Caki2 (cell line): ENCODE results near the gene DNAI4. TPM values are rescaled to one million over a fixed set of nuclear protein-coding genes. Genes with fewer than 3 reads are reported as not detected.

Source experiments
- DNase-seq: peaks from one replicate; pipeline ENCODE4 v3.0.0-alpha.2; 2015; ENCODE audit warnings: low read depth
- in situ Hi-C: cut with HindIII; loops from 2 replicates; pipeline ENCODE4 v1.10.0; 2016; ENCODE audit warnings: low sequenced_read_pairs, low pct_unique_long_range_greater_than_20kb, mixed read lengths
- total RNA-seq: library from RNA; depleted of rRNA; stranded (reverse); fragments of >200 nt; shearing (Covaris generic); gene quantifications from 2 replicates; pipeline ENCODE4 v1.2.3, GENCODE V29; 2014; ENCODE audit warnings: low replicate concordance; rRNA removed

DNAI4 gene
- total RNA-seq, 1 experiment from 2014 or later, result 6.5 TPM

GRCh38 chr1:66778266-66778665 is 146.4 kb downstream of the DNAI4 start:
- in situ Hi-C loops, result no loop called here
- no peak for DNase-seq

GRCh38 chr1:66777831-66778230 is 146.8 kb downstream of the DNAI4 start:
- DNase-seq, result no peak
- in situ Hi-C loops, result no loop called here

DNA sequence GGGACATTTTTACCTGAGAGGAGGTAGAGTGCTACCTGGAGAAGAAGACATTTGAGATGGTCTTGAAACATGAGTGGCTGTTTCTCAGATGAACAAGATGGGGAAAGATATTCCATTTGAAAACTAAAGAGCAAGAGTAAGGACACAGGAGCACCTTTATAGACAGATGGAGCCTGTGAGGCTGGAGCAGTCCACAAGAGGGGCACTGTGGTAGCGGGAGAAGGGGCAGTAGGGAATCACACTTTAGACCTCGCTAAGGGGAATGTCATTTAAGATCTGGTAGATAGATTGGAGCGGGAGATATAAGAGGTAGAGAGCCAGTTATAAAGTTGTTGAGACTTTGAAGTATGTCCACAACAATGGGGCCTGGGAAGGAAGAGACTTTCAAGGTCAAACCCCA is 149.0 kb downstream of the DNAI4 start:
- DNase-seq, result no peak

GRCh38 chr1:66774438-66774837 is 150.2 kb downstream of the DNAI4 start:
- in situ Hi-C loops, result no loop called here
- DNase-seq, result no peak

More for the DNA sequence above, 149.0 kb downstream of the DNAI4 start:
- in situ Hi-C loops, result no loop called here

- in situ Hi-C loops, result no loop called here
- no peak for DNase-seq
These were observed 151.4 kb downstream of the DNAI4 start for GRCh38 chr1:66773227-66773626.

DNA sequence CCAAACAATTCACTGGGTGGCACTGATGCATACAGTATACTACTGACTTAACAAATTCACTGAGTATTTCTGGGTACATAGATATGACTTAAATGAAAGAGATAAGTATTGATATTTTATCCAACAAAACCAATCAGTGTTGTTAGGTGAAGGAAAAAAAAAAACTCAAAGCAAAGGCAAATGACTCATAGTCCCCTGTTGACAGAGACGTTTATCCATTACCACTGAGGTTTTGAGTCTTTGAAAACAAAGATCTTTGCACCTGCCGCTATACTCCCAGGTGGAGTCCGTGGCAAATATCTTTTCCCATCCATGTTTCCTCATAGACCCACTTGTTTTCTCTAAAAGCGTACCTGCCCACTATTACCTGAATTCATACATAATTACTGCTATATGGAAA is 154.0 kb downstream of the DNAI4 start:
- in situ Hi-C loops, result no loop called here

GRCh38 chr1:66770240-66770639 is 154.4 kb downstream of the DNAI4 start:
- no peak for DNase-seq
- in situ Hi-C loops, result no loop called here

More for the DNA sequence above, 154.0 kb downstream of the DNAI4 start:
- no peak for DNase-seq

- in situ Hi-C loops, result no loop called here
- DNase-seq, result no peak
These were observed 155.0 kb downstream of the DNAI4 start for GRCh38 chr1:66769512-66770229.

GRCh38 chr1:66768965-66769364 is 155.7 kb downstream of the DNAI4 start:
- in situ Hi-C loops, result no loop called here
- no peak for DNase-seq

- in situ Hi-C loops, result no loop called here
- DNase-seq, result no peak
These were observed 157.0 kb downstream of the DNAI4 start for GRCh38 chr1:66767626-66768025.

DNA sequence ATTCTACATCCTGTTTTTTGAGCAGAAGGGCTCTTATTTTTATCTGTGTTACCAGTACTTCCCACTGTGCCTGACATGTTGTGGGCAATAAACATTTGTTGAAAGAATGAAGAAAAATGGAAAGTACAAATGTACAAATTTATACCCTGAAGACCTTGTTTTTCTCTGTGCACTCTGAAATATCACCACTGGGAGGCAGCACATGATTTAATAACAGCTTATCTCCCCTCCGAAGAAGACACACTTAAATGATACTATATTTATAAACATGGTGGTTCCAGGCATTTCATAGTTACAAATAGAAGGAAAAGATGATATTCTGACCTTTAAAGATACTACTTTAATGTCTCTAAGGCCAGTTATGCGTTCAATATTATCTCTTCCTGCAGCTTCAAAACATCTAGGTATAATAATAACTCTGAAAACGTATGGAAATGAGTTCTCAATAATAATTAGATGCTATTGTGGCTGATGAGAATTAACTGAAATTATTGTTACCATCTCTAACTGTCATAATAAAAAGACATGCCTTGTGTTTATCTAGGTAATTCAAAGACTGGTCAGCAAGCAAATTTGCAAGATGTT is 159.6 kb downstream of the DNAI4 start:
- peak; percentile 21 for DNase-seq
- in situ Hi-C loops, result no loop called here

Other genes starting within 250 kb of the DNAI4 start
- not detected in 2 replicates for gene DYNLT5, start 172.4 kb downstream of the DNAI4 start, total RNA-seq
- gene INSL5, start 123.6 kb downstream of the DNAI4 start, total RNA-seq, result not detected in 2 replicates
- 9.0 and 11.1 TPM in 2 replicates for gene MIER1, start 134 bp upstream of the DNAI4 start, total RNA-seq
- gene SLC35D1, start 129.3 kb upstream of the DNAI4 start, total RNA-seq, result 1.5 and 1.9 TPM in 2 replicates
- not detected in 2 replicates for gene C1orf141, start 210.1 kb upstream of the DNAI4 start, total RNA-seq
- not detected in 2 replicates for gene IL23R, start 241.6 kb upstream of the DNAI4 start, total RNA-seq